Liver (tissue), 9 donors: ENCODE measurements around the gene CD14. TPM values are rescaled to one million over a fixed set of nuclear protein-coding genes. Genes with fewer than 3 reads are reported as not detected.
A peak's percentile ranks its signal among the peaks of the same experiment; 100 is the strongest.

Experiments
- DNase-seq: peaks from one replicate; pipeline ENCODE4 v3.0.0-alpha.2; 2017; ENCODE audit warnings: low spot score
- H3K27ac ChIP-seq, 2 donors: one replicate each; pipeline ENCODE4 v1.7.0; 2013; ENCODE audit warnings: inconsistent platforms in 2 of 2, low read length in 2 of 2, control low read depth in 1 of 2, low read depth in 1 of 2, mild to moderate bottlenecking in 1 of 2
- H3K27me3 ChIP-seq, 4 donors: one replicate each; pipeline versions ENCODE4 v1.6.1 to v1.7.0; 2013; ENCODE audit warnings: low read length in 3 of 4, inconsistent platforms in 1 of 4, mild to moderate bottlenecking in 1 of 4, moderate library complexity in 1 of 4; ENCODE audit not compliant: control insufficient read depth in 4 of 4, insufficient read depth in 4 of 4
- H3K36me3 ChIP-seq, 4 donors: one replicate each; pipeline versions ENCODE4 v1.6.1 to v1.7.0; 2013; ENCODE audit warnings: low read length in 3 of 4, mild to moderate bottlenecking in 3 of 4, low read depth in 1 of 4, moderate library complexity in 1 of 4; ENCODE audit not compliant: control insufficient read depth in 4 of 4, insufficient read depth in 3 of 4
- H3K4me1 ChIP-seq, 4 donors: one replicate each; pipeline versions ENCODE4 v1.6.1 to v1.7.0; 2013; ENCODE audit warnings: low read length in 3 of 4, mild to moderate bottlenecking in 3 of 4, moderate library complexity in 1 of 4; ENCODE audit not compliant: control insufficient read depth in 4 of 4, insufficient read depth in 4 of 4
- H3K4me3 ChIP-seq, 3 donors: one replicate each; pipeline versions ENCODE4 v1.6.1 to v1.7.0; 2013; ENCODE audit warnings: low read length in 3 of 3, control low read depth in 1 of 3, low read depth in 1 of 3, mild to moderate bottlenecking in 1 of 3
- H3K9ac ChIP-seq, 2 donors: one replicate each; pipeline ENCODE4 v1.7.0; 2013; ENCODE audit warnings: low read length in 2 of 2, mild to moderate bottlenecking in 2 of 2, moderate library complexity in 2 of 2, control low read depth in 1 of 2, low read depth in 1 of 2
- H3K9me3 ChIP-seq, 4 donors: one replicate each; pipeline versions ENCODE4 v1.6.1 to v1.7.0; 2013; ENCODE audit warnings: low read length in 3 of 4; ENCODE audit not compliant: control insufficient read depth in 4 of 4
- FOXA1 ChIP-seq: IDR thresholded peaks from 2 replicates; pipeline ENCODE4 v1.6.1; 2016; ENCODE audit warnings: antibody characterized with exemption
- FOXA2 ChIP-seq: IDR thresholded peaks from 2 replicates; pipeline ENCODE4 v1.6.1; 2016; ENCODE audit warnings: antibody characterized with exemption
- GABPA ChIP-seq, 2 donors: IDR thresholded peaks in 1 of 2; conservative IDR thresholded peaks in 1 of 2; 2 replicates each; pipeline ENCODE4 v1.6.1; 2016; ENCODE audit warnings: antibody characterized with exemption in 2 of 2, mild to moderate bottlenecking in 1 of 2, moderate library complexity in 1 of 2
- HNF4A ChIP-seq, 2 donors: conservative IDR thresholded peaks; 2 replicates each; pipeline ENCODE4 v1.6.1; 2016; ENCODE audit warnings: antibody characterized with exemption in 2 of 2, mild to moderate bottlenecking in 2 of 2
- HNF4G ChIP-seq: IDR thresholded peaks from 2 replicates; pipeline ENCODE4 v1.6.1; 2016; ENCODE audit warnings: antibody characterized with exemption
- JUND ChIP-seq, 2 donors: IDR thresholded peaks; 2 replicates each; pipeline ENCODE4 v1.6.1; 2016; ENCODE audit warnings: antibody characterized with exemption in 2 of 2
- NR2F2 ChIP-seq: IDR thresholded peaks from 2 replicates; pipeline ENCODE4 v1.6.1; 2016; ENCODE audit warnings: antibody characterized with exemption
- RAD21 ChIP-seq, 2 donors: IDR thresholded peaks; 2 replicates each; pipeline ENCODE4 v1.6.1; 2016; ENCODE audit warnings: antibody characterized with exemption in 2 of 2, mild to moderate bottlenecking in 2 of 2
- RXRA ChIP-seq, 2 donors: IDR thresholded peaks; 2 replicates each; pipeline ENCODE4 v1.6.1; 2017 to 2018; ENCODE audit warnings: antibody characterized with exemption in 2 of 2, mild to moderate bottlenecking in 1 of 2
- SP1 ChIP-seq: IDR thresholded peaks from 2 replicates; pipeline ENCODE4 v1.6.1; 2018; ENCODE audit warnings: antibody characterized with exemption, mild to moderate bottlenecking
- TAF1 ChIP-seq: conservative IDR thresholded peaks from 2 replicates; pipeline ENCODE4 v1.6.1; 2016; ENCODE audit warnings: antibody characterized with exemption, mild to moderate bottlenecking
- WGBS: extraction: QIAGEN DNeasy Blood & Tissue Kit; methylation state at CpG from one replicate; pipeline ENCODE4 v1.1.7; 2013; 5-methylcytosine and 5-hydroxymethylcytosine counted together
- polyA plus RNA-seq, 2 donors: library from polyadenylated mRNA; stranded (reverse) in 1 of 2; unstranded in 1 of 2; fragments of 200-250 nt in 1 of 2; fragments of >200 nt in 1 of 2; fragmentation: Nextera tagmentation in 1 of 2; extraction: Ambion mirVana in 1 of 2; gene quantifications; one replicate each; pipeline versions ENCODE4 v1.2.1 to v1.2.3, GENCODE V29; 2013 to 2015
- total RNA-seq, 2 donors: library from RNA; depleted of rRNA; stranded (reverse); fragments of >200 nt; gene quantifications; one replicate each; pipeline ENCODE4 v1.2.3, GENCODE V29; 2014
- TF ChIP-seq, protein P1 (sequence below): IDR thresholded peaks from 2 replicates; pipeline ENCODE4 v1.6.1; 2016; ENCODE audit warnings: antibody characterized with exemption
- TF ChIP-seq, protein P2 (sequence below): IDR thresholded peaks from 2 replicates; pipeline ENCODE4 v1.6.1; 2016; ENCODE audit warnings: antibody characterized with exemption, mild to moderate bottlenecking
- TF ChIP-seq, protein P3 (sequence below): IDR thresholded peaks from 2 replicates; pipeline ENCODE4 v1.6.1; 2016; ENCODE audit warnings: antibody characterized with exemption
- TF ChIP-seq, protein P4 (sequence below): fragments of 150-350 bp; IDR thresholded peaks from 2 replicates; pipeline ENCODE4 v1.5.1; 2017; ENCODE audit warnings: improper control_type of control experiment, low read depth, low read length; ENCODE audit not compliant: missing input control
- TF ChIP-seq, protein P5 (sequence below): IDR thresholded peaks from 2 replicates; pipeline ENCODE4 v1.6.1; 2016; ENCODE audit warnings: antibody characterized with exemption
- donor health status: healthy.
- donor health status: healthy.
- donor health status: healthy.
- donor health status: healthy.
- donor health status: healthy.

CD14 gene
- total and polyA plus RNA-seq, 4 donors: 61.0 to 343 (median 287) TPM

DNA sequence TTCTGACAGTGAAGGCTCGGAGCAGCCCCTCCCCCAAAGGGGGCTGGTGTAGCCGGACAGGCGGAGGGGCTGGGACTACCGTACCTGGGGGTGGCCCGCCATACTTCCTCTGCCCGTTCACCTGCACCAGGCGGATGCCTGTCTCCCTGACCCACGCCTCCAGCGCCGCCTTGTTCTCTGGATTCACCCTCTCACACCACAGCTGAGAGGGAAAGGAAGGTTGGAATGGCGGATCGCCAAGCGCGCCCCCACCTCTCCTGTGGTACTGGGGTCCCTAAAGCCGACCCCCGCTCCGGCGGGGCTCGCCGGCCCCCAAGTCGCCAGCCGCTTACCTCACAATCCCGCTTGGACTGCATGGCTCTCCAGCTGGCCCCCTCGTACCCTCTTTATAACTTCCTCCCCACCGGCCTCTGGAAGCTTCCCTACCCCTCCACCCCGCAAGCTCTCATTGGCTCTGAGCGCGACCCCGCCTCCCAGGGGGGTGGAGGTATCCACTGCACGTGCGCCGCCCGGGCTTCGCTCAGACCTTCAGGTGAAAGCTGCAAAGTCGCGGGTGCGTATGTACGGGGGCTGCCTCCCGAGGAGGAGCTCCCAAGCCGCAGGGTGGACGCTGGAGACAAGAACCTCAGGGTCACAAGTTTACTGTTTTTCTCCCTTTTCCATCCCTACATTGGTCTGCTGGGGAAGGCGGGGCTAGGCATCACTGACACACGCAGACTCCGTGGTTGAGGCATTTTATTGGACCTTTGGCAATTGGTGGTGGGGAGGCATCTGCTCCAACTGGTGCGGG lies 40.4 kb upstream of the CD14 start, which contains the start of gene DND1:
Gene DND1 (minus strand): TSS at position 390 of the 790 bp plus-strand sequence. CDS start 34 bp downstream, at position 356.
- no peak for TF ChIP-seq FOXA1
- TF ChIP-seq, protein P1, sequence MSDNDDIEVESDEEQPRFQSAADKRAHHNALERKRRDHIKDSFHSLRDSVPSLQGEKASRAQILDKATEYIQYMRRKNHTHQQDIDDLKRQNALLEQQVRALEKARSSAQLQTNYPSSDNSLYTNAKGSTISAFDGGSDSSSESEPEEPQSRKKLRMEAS: no peak
- TF ChIP-seq RAD21 (IDR thresholded peaks at IDR 0.05): no peak
- TF ChIP-seq, protein P2, sequence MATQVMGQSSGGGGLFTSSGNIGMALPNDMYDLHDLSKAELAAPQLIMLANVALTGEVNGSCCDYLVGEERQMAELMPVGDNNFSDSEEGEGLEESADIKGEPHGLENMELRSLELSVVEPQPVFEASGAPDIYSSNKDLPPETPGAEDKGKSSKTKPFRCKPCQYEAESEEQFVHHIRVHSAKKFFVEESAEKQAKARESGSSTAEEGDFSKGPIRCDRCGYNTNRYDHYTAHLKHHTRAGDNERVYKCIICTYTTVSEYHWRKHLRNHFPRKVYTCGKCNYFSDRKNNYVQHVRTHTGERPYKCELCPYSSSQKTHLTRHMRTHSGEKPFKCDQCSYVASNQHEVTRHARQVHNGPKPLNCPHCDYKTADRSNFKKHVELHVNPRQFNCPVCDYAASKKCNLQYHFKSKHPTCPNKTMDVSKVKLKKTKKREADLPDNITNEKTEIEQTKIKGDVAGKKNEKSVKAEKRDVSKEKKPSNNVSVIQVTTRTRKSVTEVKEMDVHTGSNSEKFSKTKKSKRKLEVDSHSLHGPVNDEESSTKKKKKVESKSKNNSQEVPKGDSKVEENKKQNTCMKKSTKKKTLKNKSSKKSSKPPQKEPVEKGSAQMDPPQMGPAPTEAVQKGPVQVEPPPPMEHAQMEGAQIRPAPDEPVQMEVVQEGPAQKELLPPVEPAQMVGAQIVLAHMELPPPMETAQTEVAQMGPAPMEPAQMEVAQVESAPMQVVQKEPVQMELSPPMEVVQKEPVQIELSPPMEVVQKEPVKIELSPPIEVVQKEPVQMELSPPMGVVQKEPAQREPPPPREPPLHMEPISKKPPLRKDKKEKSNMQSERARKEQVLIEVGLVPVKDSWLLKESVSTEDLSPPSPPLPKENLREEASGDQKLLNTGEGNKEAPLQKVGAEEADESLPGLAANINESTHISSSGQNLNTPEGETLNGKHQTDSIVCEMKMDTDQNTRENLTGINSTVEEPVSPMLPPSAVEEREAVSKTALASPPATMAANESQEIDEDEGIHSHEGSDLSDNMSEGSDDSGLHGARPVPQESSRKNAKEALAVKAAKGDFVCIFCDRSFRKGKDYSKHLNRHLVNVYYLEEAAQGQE: no peak
- TF ChIP-seq SP1: no peak
- no peak for TF ChIP-seq HNF4G
- TF ChIP-seq JUND (IDR thresholded peaks at IDR 0.05): no peak
- TF ChIP-seq NR2F2: no peak
- TF ChIP-seq, protein P3, sequence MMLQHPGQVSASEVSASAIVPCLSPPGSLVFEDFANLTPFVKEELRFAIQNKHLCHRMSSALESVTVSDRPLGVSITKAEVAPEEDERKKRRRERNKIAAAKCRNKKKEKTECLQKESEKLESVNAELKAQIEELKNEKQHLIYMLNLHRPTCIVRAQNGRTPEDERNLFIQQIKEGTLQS: no peak
- TF ChIP-seq, protein P4, sequence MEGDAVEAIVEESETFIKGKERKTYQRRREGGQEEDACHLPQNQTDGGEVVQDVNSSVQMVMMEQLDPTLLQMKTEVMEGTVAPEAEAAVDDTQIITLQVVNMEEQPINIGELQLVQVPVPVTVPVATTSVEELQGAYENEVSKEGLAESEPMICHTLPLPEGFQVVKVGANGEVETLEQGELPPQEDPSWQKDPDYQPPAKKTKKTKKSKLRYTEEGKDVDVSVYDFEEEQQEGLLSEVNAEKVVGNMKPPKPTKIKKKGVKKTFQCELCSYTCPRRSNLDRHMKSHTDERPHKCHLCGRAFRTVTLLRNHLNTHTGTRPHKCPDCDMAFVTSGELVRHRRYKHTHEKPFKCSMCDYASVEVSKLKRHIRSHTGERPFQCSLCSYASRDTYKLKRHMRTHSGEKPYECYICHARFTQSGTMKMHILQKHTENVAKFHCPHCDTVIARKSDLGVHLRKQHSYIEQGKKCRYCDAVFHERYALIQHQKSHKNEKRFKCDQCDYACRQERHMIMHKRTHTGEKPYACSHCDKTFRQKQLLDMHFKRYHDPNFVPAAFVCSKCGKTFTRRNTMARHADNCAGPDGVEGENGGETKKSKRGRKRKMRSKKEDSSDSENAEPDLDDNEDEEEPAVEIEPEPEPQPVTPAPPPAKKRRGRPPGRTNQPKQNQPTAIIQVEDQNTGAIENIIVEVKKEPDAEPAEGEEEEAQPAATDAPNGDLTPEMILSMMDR: no peak
- no peak for TF ChIP-seq HNF4A (conservative IDR thresholded peaks at IDR 0.05)
- no peak for TF ChIP-seq RXRA (IDR thresholded peaks at IDR 0.05)
- TF ChIP-seq, protein P5, sequence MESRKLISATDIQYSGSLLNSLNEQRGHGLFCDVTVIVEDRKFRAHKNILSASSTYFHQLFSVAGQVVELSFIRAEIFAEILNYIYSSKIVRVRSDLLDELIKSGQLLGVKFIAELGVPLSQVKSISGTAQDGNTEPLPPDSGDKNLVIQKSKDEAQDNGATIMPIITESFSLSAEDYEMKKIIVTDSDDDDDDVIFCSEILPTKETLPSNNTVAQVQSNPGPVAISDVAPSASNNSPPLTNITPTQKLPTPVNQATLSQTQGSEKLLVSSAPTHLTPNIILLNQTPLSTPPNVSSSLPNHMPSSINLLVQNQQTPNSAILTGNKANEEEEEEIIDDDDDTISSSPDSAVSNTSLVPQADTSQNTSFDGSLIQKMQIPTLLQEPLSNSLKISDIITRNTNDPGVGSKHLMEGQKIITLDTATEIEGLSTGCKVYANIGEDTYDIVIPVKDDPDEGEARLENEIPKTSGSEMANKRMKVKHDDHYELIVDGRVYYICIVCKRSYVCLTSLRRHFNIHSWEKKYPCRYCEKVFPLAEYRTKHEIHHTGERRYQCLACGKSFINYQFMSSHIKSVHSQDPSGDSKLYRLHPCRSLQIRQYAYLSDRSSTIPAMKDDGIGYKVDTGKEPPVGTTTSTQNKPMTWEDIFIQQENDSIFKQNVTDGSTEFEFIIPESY: no peak
- no peak for TF ChIP-seq FOXA2
- no peak for TF ChIP-seq GABPA (IDR thresholded peaks at IDR 0.05 in 1 of 2, conservative IDR thresholded peaks at IDR 0.05 in 1 of 2)
- no peak for TF ChIP-seq TAF1
- no peak for DNase-seq
- Histone ChIP-seq H3K27ac (no peak within 1 kb of the TSS), H3K9me3 (no peaks in the 10 kb centered on the region), H3K4me1 (peaks cover 0 to 1% (median 0%) of the 10 kb centered on the region in 4 donors), H3K36me3 (peaks cover 9 to 68% (median 40%) of the 10 kb centered on the region in 4 donors), H3K27me3 (no peaks in the 10 kb centered on the region), H3K9ac (no peak within 1 kb of the TSS), H3K4me3 (peak within 1 kb of the TSS in 1 of 3 donors; percentile 8)
- 90% methylated on average over 45 of the region's 45 CpGs for WGBS
